NCI-H226 (cell line): Measurements from ENCODE around the gene UPF3A.

Source experiments
- DNase-seq: peaks from one replicate; pipeline ENCODE4 v3.0.0-alpha.2; 2015

Gene UPF3A

DNA sequence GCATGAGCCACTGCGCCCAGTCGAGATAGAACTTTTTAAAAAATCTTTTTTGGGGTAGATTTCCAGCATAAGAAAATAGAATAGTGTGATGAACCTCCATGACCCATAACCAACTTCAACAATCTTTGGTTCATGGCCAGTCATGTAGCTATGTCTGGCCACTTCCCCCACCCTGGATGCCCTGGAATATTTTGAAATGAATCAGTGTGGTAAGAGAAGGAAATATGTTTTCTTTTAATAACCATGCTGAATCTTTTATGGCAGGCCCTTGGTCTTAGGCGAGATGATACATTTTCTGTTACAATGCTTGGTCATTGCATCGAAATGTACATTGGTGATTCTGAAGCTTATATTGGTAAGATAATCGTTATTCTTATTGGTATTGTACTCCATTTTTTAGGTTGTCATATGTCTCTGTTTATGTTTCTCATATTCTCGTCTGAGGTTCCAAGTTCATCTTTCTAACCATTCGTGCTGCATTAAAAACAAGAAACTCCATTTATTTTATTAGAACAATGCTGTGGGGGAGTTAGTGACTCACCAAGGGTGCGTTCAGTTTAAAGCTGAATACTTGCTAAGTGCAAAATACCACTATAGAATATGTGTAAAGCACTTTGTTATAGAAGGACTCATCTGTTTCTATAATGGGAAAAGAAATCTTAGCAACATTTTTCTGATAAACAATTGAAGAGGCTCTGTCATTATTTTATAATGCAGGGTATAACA lies 16.4 kb upstream of the UPF3A start:
- DNase-seq = no peak

DNA sequence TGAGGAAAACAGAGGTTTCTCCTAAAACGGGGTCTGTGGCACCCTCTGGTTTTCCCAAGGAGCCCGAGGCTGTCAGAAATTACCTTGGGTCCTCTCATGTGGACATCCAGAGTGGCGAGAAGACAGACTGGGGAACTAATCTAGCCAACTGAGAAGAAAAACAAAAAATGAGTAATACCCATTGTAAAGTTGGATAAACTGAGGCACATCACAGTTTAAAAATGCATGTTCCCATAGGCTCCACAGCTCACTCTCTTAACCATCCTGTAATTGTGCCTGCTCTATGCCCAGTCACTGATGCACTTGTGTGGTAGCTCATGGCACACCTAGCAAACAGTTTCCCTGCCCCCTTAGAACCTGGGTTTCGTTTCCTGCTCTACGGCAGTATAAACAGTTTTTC lies 15.2 kb upstream of the UPF3A start:
- no peak for DNase-seq

GRCh38 chr13:114268344-114269280 lies 12.8 kb upstream of the UPF3A start:
- no peak for DNase-seq

GRCh38 chr13:114269281-114269770 lies 12.1 kb upstream of the UPF3A start:
- no peak for DNase-seq

DNA sequence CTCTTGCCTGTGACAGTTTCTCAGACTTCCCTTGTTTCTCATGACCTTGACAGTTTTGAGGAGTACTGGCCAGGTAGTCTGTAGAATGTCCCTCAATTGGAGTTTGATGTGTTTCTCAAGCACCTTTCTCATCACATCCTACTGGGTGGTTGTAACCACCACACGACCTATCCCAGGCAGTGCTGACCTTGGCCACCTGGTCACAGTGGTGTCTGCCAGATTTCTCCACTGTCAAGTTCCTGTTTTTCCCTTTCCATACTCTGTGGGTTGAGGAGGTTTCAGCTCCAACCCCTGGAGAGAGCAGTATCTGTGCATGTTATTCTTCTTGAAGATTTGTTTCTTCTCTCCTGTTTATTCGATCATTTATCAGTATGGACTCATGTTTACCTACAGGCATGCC lies 8.4 kb upstream of the UPF3A start:
- no peak for DNase-seq

DNA sequence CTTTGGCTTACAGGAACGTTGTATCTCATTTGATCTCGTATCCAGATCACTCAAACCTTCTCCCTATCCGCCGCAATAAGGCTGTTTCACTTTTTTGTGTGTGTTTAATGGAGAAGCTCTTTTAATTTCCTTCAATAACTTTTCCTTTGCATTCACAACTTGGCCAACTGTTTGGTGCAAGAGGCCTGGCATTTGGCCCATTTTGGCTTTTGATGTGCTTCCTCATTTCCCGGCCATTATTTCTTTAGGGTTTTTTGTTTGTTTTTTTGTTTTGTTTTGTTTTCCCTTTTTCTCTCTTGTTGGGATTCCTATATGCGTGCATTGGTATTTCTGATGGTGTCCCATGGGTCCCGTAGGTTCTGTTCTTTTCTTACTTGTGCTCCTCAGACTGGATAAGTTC lies 6.1 kb upstream of the UPF3A start:
- no peak for DNase-seq

DNA sequence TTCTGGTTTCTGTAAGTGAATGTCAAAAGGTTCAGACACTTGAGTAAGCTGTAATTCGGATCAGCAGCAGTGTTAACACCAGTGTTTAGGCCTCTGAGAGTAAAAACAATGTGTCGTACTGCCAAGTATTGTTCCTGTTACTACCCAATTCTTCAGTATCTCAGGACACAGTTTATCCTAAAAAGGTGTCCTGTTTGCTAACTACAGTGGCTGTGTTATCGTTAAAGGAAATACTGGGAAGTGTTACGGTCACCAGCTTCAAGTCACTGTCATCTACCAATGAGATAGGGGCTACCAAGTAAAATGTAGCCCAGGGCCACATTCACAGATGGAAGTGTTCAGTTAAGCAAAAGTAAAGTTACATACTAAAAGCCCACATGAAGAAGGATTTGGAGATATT lies 2.3 kb upstream of the UPF3A start:
- no peak for DNase-seq

DNA sequence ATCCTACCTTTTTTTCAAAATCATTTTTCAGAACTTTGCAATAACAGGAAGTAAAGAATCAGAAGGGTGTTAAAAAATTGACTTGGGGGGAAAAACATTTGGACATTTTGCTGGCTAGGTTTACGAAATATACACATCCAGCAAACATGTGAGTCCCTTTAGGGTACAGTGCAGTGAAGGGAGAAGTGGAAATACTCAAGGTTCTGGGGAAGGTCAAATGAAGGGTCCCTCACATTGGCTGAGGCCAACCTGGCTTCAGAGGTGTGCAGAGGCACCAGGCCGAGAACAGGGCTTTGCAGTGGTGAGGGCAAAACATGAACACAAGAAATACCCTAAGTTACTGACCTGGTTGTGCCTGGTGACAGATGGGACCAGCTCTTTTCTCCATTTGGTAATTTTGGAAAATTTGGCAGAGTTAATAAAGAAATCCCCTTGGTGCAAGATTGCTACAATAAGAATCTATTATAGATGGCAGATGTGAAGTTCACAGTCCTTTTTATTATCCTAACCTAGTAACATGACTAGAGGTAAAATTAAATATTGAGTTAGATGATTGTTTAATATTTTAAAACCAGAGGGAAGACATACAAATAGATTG lies 1.5 kb upstream of the UPF3A start:
- no peak for DNase-seq

DNA sequence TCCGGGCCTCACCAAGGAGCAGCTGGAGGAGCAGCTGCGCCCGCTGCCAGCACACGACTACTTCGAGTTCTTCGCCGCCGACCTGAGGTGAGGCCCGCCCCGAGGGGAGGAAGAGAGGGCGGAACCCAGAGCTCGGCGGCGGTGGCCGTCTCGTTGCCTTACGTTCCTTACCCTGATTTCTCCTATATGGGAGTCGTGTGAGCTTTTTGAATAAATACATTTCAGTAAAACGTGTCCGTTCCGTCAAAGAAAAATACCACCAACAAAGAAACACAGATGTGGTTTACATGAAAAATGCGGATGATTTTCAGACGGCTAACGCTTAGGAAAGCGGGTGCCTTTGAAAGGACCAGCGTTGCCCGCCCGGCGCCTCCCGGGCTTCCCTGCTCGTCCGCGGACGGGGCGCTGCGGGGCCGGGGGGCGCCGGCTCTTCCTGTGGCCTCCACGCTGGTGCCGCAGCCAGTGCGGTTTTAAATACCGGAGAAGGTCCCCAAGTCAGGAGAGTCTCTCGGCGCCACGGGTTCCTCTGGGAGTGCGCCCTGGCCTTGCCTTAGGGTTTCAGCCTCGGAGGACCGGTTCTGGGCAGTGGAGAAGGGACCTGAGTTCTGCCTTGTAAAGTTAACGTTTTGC lies 755 bp downstream of the UPF3A start:
- DNase-seq = peak; percentile 70

DNA sequence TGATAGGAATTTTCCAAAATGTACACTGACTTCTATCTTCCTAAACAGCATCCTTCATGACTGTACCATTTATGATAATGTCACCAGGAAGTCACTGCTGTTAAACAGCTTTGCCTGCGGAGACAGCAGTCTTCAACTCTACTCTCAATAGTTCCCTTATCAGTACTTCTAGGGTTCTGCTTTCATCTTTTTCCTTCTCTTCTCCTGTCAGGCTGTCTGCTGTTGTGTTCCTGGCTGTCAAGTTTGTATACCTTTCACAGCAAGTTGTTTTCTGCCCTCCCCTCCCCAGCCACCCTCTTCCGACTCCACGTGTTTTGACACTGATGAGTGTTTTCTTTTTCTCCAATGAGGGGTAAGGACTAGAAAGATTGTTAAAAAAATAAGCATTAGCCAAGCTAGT lies 2.2 kb downstream of the UPF3A start:
- DNase-seq = no peak

GRCh38 chr13:114284680-114285079 lies 3.3 kb downstream of the UPF3A start:
- no peak for DNase-seq

DNA sequence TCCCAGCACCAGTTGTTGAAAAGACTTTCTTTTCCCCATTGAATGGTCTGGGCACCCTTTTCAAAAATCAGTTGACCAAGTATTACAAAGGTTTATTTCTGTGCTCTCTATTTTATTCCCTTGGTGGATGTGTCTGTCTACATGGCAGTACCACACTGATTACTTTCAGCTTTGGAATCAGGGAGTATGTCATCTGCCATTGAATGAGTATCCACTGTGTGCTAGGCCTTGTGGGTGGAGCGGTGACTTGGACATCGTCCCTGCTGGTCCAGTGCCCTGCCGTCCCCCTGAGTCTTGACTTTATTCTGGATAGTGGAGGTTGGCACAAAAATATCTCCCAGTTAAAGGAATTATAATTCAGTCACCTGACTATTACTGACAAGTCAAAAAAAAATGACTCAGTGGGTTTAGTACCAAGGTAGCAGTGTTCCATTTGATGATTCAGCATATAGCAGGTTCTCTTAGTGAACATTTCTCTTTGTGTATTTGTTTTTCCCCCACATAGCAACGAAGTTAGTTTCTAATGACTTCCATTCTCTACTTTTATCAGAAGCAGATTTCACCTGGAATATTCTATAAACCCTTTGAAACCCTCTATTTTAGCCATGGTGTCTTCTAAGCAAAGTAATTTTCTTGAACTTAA lies 3.9 kb downstream of the UPF3A start:
- DNase-seq = no peak

DNA sequence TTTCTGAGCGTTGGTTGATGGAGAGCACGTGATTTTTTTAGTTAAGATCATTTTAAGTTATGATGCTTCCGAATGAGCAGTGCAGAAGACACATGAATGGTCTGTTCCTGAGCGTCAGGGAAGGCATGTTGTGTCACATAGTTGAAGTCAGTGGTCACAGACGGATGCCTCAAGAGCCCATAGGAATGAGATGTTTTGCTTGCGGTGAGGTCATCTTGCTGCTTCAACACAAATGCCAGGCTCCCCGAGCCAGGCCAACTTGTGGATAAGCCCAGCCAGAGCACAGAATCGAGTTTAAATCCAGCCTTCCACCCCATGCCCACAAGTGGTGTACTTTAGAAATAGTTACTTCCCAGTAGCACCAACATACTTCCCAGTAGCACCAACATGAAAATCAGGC lies 5.4 kb downstream of the UPF3A start:
- no peak for DNase-seq

GRCh38 chr13:114288157-114288591 lies 6.8 kb downstream of the UPF3A start:
- DNase-seq = no peak

GRCh38 chr13:114296448-114296847 lies 15.0 kb downstream of the UPF3A start:
- no peak for DNase-seq

DNA sequence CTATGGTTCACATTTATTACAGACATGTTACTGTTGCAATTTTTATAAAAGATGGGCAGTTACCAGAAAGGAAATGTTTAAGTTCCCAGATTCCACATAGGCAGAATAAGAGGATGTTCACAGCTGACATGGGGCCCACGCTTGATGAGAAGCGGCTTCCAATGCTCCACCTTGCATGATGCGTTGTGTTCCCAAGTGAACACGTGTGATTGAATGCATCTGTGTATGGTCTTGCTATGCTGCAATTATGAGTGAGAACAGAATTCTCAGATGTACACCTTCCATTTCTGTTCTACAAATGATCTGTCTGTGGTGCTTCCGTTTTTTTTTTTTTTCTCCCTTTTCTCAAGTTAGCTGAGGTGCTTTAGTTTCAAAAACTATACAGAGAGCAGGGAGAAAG lies 15.5 kb downstream of the UPF3A start:
- DNase-seq = no peak

GRCh38 chr13:114298866-114299265 lies 17.5 kb downstream of the UPF3A start:
- no peak for DNase-seq

- no peak for DNase-seq
These were observed 18.4 kb downstream of the UPF3A start for GRCh38 chr13:114299604-114300305.

DNA sequence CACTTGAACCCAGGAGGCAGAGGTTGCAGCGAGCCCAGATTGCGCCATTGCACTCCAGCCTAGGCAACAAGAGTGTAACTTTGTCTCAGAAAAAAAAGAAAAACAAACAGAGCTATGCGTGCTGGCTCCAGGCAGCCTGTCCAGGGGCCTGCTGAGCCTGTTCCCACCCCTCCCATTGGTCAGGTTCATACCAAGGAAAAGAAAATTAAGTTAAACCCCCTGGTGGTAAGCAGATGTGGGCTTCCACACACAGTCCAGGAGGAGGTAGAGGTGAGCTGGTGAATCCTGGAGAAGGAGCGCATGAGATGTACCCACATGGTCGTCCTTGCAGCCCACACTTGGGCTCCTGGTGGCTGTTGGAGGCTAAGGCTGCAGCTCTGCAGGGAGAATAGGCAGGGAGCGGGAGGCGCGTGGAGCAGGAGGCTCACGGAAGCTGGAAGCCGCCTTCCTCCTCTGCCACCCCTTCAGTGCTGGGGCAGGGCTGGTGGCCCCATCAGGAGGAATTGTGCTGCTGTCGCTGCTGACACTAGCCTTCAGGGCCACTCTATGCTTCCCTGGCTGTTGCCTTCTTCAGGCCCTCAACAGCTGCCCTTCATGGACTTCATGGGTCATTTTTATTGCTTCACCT lies 22.4 kb downstream of the UPF3A start:
- no peak for DNase-seq

DNA sequence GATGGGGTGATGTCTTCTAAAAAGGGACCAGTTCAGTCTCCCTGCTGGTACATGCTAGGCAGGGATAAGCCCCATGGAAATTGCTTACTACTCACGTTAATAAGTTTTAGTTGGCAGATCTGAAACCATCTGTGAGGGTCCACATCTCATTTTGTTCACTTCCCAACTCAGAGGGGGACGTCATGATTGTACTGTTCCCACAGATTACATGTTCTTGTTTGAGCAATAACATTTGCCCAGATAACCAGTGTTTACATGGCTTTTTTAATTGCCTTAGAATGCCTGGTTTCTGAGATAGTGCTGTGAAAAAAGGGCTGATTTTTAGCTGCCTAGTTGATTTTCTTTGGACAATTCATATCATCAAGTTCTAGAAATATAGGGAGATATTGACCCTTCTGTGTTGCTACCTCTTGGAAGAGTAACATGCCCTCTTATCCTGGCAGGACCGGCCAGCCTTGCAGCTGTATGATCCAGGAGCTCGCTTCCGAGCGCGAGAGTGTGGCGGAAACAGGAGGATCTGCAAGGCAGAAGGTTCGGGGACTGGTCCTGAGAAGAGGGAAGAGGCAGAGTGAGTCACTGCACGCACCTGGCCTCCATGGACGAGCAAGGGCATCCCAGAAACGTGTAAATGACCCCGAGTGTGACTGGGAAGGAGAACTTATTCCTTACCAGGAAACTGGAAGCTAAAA lies 23.1 kb downstream of the UPF3A start:
- DNase-seq = no peak

DNA sequence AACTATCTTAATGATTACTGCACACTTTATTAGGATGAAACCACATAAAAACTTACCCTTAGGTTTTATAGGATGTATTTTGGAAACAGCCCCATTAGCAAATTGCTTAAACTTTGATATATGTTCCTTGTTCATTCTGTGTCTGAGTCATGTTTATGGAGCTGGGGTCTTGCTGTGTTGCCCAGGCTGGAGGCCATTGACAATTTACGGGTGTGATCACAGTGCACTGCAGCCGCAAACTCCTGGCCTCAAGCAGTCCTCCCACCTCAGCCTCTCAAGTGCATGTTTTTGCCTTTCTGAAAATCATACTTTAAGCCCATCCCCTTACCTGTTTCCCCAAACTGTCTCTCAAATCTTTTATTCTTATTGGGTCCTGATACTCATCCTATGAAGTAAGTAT lies 27.7 kb downstream of the UPF3A start:
- no peak for DNase-seq
